T-helper 2 cell treated with Interferon-gamma antibody and Interleukin-4, amounts not matched to agents 5 μg/mL and 100 μg/mL, for 36 hours (primary cell): ENCODE results near the gene IL12RB1.

Experiments used
- DNase-seq: peaks from one replicate; pipeline ENCODE4 v3.0.0; 2021; ENCODE audit warnings: low spot score
- H3K27ac Mint-ChIP-seq: one replicate; pipeline ENCODE4 v1.8.0; 2021; ENCODE audit warnings: mild to moderate bottlenecking, mixed read lengths
- H3K27me3 Mint-ChIP-seq: one replicate; pipeline ENCODE4 v1.8.0; 2021; ENCODE audit warnings: low read depth, mixed read lengths
- H3K36me3 Mint-ChIP-seq: one replicate; pipeline ENCODE4 v1.8.0; 2021; ENCODE audit warnings: low read depth, mixed read lengths
- H3K4me1 Mint-ChIP-seq: one replicate; pipeline ENCODE4 v1.8.0; 2021; ENCODE audit warnings: low read depth, mixed read lengths
- H3K4me3 Mint-ChIP-seq: one replicate; pipeline ENCODE4 v1.8.0; 2022; ENCODE audit warnings: mild to moderate bottlenecking, moderate library complexity, mixed read lengths
- H3K9me3 Mint-ChIP-seq: one replicate; pipeline ENCODE4 v1.8.0; 2021; ENCODE audit warnings: mixed read lengths

IL12RB1 gene

DNA sequence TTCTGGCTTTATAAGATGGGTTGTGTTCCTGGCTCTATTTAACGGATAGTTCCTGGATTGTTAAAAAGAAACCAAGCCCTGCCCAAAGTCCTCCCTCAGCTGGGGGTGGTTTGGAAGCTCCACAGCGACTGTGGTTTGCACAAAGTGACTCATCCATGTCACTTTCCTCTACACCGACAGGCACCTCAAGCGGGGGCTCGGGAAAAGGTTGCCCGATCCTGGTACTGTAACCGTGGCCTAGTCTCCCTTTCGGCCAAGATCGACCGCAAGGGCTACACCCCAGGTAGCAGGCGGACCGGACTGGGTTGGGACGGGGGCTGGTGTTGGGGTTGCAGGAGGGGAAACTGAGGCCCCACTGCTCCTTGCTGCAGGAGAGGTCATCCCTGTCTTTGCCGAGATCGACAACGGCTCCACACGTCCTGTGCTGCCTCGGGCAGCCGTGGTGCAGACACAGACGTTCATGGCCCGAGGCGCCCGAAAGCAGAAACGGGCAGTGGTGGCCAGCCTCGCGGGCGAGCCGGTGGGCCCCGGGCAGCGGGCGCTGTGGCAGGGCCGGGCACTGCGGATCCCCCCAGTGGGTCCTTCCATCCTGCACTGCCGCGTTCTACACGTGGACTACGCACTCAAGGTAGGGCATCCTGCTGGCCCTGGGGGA, 77.2 kb downstream of the IL12RB1 start:
- H3K4me1 Mint-ChIP-seq = peaks cover 41% of the 10 kb centered on the region
- H3K27ac Mint-ChIP-seq = no peak overlapping the region
- H3K4me3 Mint-ChIP-seq = peak overlapping the region; percentile 92
- no peak for DNase-seq
- H3K27me3 Mint-ChIP-seq = no peaks in the 10 kb centered on the region
- no peaks in the 10 kb centered on the region for H3K9me3 Mint-ChIP-seq
- peaks cover 43% of the 10 kb centered on the region for H3K36me3 Mint-ChIP-seq
